Stimulated activated CD4-positive, alpha-beta T cell treated with anti-CD3 and anti-CD28 coated beads, Interleukin-2, amount 100 ng/mL, for 24 hours (primary cell): ENCODE results near the gene ADORA3.
"Not testable (repeated sequence)": the region's sequence is repeated elsewhere in the genome, so short reads cannot be mapped to it uniquely, and the experiment has no call there.

ENCODE experiments used
- DNase-seq, 2 donors: peaks; one replicate each; pipeline ENCODE4 v3.0.0-alpha.2; 2020

Gene ADORA3

GRCh38 chr1:111503585-111504060 lies at the start of gene ADORA3, which contains the start of gene TMIGD3:
Gene ADORA3, minus strand, starts transcription at chr1:111503633. Its CDS starts 279 bp downstream, at chr1:111503354.
Gene TMIGD3, minus strand, starts transcription at chr1:111503633. Its CDS starts 279 bp downstream, at chr1:111503354.
- no peak for DNase-seq

- no peak for DNase-seq
These were observed 49.8 kb upstream of the ADORA3 start for GRCh38 chr1:111553196-111553595.

GRCh38 chr1:111552587-111552986 lies 49.2 kb upstream of the ADORA3 start:
- no peak for DNase-seq

- no peak for DNase-seq
These were observed 48.4 kb upstream of the ADORA3 start for GRCh38 chr1:111551623-111552411.

GRCh38 chr1:111547786-111548185 lies 44.4 kb upstream of the ADORA3 start:
- DNase-seq: not testable (repeated sequence)

GRCh38 chr1:111542187-111542586 lies 38.8 kb upstream of the ADORA3 start:
- no peak for DNase-seq

- DNase-seq: no peak
These were observed 38.3 kb upstream of the ADORA3 start for GRCh38 chr1:111541721-111542120.

- DNase-seq: no peak
These were observed 37.5 kb upstream of the ADORA3 start for GRCh38 chr1:111540928-111541327.

- DNase-seq: no peak
These were observed 35.1 kb upstream of the ADORA3 start for GRCh38 chr1:111538343-111539025.

GRCh38 chr1:111535256-111536191 lies 32.1 kb upstream of the ADORA3 start:
- no peak for DNase-seq

- DNase-seq: no peak
These were observed 16.6 kb upstream of the ADORA3 start for GRCh38 chr1:111520053-111520452.

- DNase-seq: peak in 1 of 2 donors; percentile 55
These were observed 14.2 kb upstream of the ADORA3 start for GRCh38 chr1:111517469-111518225.

GRCh38 chr1:111516005-111516535 lies 12.6 kb upstream of the ADORA3 start:
- no peak for DNase-seq

GRCh38 chr1:111515291-111516004 lies 12.0 kb upstream of the ADORA3 start:
- peak in 1 of 2 donors; percentile 50 for DNase-seq

GRCh38 chr1:111513410-111514020 lies 10.1 kb upstream of the ADORA3 start:
- DNase-seq: no peak

GRCh38 chr1:111512931-111513330 lies 9.5 kb upstream of the ADORA3 start:
- no peak for DNase-seq

GRCh38 chr1:111512132-111512889 lies 8.9 kb upstream of the ADORA3 start:
- DNase-seq: no peak

- DNase-seq: no peak
These were observed 7.9 kb upstream of the ADORA3 start for GRCh38 chr1:111511370-111511769.

- DNase-seq: no peak
These were observed 6.6 kb upstream of the ADORA3 start for GRCh38 chr1:111509997-111510375.
